Left cardiac atrium (tissue), 4 donors: ENCODE measurements around the gene SIK3. TPM values are rescaled to one million over a fixed set of nuclear protein-coding genes. Genes with fewer than 3 reads are reported as not detected.

ENCODE experiments used
- ATAC-seq, 2 donors: fragments of 200-7000 bp; cut with Tn5 transposase; one replicate each; pipeline ENCODE4 v1.9.1; 2020; ENCODE audit warnings: mild to moderate bottlenecking in 2 of 2, moderate library complexity in 2 of 2
- DNase-seq: peaks from one replicate; pipeline ENCODE4 v3.0.0-alpha.2; 2020
- intact Hi-C, 2 donors: fragments of 100-400 bp; cut with DNase I; formaldehyde crosslinking; loops; one replicate each; pipeline versions ENCODE4 v1.14.1 to v1.15.1; 2022 to 2023
- total RNA-seq, 2 donors: library from RNA; stranded (reverse); fragmentation: NEBNext Ultra II Directional; extraction: Animal tissue kit (Norgen Biotek cat#: 25700); gene quantifications; one replicate each; pipeline ENCODE4 v1.2.1, GENCODE V29; 2021
- donor health status: DM: no; HTN: yes; CAD: no.
- donor health status: DM: no; HTN: yes; CAD: no; lungs with severe emphysema.
- donor health status: DM: yes; HTN: yes; CAD: no.
- donor health status: Dilated cardiomyopathy.

Gene SIK3
- total RNA-seq, 2 donors from 2014 or later: 22.4 to 36.9 TPM

DNA sequence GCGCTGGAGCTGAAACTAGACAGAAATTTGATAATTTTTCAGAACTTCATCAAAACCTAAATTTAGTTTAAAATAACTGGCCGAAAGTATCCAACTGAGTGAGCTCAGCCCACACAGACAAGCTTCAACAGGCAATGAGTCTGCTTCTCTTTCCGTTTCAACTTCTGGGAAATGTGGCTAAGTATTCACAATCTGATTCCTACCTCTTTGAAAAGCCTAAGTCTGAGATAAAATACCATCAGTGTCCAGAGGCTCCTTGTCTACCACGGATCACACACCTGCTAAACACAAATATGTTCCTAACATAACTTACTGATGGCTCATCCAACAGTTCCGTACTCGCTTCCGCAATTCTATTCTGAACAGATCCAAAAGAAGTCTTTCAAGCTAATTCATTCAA lies 8.5 kb downstream of the SIK3 start:
- ATAC-seq: peak in 1 of 2 donors; percentile 51
- intact Hi-C loops: loop anchor here in 1 of 2 donors (10.0 kb wide), 1 partner anchor 65 kb away; no protein-coding TSS in a partner anchor
- DNase-seq: no peak

DNA sequence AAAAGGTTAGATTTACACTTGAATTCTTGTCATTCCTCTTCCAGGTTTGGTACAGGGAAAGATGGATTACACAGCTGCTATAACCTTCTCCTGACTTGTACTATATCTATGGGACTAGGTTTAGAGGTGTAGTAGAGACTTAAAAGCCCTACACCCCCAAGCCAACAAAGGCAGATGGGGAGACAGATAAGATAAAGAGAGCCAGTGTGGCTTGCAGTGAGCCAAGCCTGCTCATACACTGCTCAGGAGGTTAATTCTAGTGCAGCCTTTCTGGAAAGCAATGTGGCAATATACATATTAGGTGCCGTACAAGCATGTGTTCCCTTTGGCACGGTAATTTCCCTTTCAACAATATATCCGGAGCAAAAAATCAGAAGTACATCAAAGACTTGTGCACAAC lies 10.8 kb downstream of the SIK3 start:
- no peak for ATAC-seq
- intact Hi-C loops: no loop called here
- DNase-seq: no peak

DNA sequence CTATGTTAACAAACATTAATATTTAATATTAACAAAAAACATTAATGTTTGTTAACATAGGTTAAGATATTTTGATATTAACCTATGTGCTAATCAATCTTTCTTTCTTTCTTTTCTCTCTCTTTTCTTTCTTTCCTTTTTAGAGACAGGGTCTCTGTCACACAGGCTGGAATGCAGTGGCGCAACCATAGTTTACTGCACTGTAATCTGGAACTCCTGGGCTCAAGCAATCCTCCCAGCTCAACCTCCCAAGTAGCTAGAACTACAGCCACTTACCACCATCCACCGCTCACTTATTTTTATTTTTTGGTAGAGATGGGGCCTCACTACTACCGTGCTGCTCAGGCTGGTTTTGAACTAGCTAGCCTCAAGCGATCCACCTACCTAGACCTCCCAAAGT lies 13.2 kb downstream of the SIK3 start:
- ATAC-seq: no peak
- no peak for DNase-seq
- intact Hi-C loops: no loop called here

DNA sequence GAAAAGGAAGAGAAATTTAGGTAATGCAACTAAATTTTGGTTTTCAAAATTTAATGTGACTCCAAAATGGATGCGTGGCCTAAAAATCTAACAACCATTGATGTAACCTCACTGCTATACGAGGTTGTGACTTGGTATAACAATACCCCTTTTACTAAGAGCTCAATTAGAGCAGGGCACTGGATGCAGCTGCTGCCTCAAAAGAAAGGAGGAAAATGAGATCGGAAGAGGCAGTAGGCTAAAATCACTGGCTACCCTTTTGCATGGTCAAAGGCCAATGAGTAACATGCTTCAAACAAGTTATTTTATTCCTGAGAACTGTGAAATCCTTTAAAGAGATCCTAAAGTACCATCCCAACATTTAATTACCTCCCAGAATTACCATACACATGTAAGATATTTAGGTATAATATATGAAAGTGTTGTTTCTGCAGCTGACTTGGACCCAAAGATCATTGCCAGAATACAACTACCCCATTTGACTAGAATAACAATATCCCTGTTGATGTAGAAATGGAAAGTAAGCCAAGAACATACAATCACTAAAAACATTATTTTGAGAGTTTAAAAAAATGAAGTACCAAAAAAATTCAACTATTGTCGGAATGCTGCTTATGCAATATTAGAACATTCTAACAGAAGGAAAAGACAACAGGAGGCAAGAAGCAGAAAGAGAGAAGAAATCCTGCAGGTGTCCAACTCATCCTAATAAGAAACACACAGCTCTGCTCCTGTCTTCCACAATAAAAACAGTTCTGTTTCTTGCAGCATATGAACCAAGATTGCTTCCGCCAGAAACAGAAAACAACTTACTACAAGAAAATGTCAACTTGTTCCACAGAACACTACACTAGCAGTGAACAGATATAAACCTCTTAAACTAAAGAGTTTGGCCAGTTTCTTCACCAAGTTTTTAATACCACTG lies 15.0 kb downstream of the SIK3 start:
- intact Hi-C loops: no loop called here
- DNase-seq (no peak), ATAC-seq (no peak)

DNA sequence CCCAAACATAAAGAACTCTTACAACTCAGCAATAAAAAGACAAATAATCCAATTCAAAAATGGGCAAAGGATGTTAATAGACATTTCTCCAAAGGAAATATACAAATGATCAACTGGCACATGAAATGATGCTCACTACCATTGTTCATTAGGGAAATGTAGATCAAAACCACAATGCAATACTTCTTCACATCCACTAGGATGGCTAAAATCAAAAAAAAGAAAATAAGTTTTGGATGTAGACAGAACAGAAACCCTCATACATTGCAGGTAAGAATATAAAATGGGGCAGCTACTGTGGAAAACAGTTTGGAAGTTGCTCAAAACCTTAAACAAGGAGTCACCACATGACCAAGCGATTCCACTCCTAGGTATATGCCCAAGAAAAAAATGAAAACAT lies 16.3 kb downstream of the SIK3 start:
- no peak for DNase-seq
- intact Hi-C loops: no loop called here

DNA sequence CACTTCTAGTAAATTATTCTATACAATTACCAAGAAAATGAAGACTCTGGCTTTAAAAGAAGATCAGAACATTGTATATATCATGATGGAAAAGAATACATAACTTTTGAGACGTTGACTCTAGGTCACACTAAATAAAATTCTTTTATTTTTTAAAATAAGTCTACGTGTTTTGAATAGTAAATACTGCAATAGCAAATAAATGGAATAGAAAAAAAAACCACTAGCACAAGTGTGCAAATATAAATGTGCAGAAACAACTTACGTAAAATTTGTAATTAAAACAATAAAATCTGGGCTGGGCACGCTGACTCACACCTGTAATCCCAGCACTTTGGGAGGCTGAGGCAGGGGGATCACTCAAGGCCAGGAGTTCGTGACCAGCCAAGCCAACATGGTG lies 17.9 kb downstream of the SIK3 start:
- intact Hi-C loops: no loop called here
- ATAC-seq (no peak), DNase-seq (no peak)

More for the DNA sequence above, 16.3 kb downstream of the SIK3 start:
- no peak for ATAC-seq

DNA sequence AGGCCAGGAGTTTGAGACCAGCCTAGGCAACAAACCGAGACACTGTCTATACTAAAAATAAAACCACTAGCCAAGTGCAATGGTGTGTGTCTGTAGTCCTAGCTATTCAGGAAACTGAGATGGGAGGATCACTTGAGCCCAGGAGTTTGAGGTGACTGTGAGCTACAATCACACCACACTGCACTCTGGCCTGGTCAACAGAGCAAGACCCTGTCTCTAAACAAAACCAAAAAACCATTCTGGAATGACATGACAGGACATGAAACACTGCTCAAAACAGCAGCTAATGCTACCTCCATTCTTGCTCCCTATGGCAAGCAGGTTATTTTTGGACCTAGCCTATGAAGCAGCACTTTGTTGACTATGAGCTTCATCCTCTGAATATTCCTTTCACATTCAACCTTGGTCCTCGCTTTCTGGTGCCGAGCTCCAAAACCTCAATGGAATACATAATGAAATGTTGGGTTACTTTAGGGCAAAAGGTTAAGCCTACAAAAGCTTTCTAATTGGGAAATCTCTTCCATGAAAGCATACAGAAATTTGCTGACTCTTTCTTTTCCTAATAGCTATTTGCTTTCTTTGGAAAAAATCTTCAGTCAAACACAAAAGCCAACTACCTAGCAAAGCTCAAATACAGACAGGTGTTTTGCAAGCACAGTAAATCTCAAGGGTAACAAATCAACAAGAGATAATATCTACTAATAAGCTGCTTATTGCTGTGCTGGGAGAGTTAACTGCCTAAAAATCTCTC lies 21.1 kb downstream of the SIK3 start:
- ATAC-seq (peak in 1 of 2 donors; percentile 41), DNase-seq (no peak)
- intact Hi-C loops: no loop called here

DNA sequence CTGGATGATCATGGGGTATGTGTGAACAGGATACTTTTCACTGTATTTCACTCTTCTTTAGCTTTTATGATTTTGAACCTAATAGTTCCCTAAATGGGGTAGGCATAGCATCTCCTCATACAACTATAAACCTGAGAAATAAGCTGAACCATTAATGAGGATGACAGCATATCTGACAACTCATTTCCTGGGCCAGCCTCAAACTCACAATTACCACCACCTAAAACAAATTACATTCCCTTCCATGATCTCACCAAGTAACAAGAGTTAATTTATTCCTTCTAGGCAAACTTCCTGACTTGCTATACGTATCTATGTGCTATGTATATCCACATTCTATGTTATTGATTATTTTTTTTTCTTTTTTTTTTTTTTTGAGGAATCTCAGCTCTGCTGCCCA lies 23.0 kb downstream of the SIK3 start:
- no peak for ATAC-seq
- DNase-seq: no peak
- intact Hi-C loops: no loop called here

DNA sequence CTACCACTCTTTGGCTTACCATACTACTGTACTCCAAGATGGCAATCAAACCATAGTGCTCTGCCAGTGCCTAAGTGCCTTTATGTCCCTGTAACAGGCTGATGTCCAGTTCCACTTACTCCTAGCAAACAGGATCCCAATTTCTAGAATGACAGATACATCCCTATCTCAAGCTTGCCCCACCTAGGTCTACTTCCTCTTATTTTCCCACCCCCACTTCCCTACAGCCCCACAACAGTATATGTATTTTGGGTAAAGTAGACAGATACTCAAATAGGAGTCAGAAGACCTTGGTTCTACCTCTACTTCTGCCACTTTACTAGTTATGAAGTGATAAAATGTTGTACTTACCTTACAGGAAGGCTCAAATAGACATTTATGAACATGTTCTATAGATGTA lies 24.1 kb downstream of the SIK3 start:
- no peak for DNase-seq
- intact Hi-C loops: no loop called here
- ATAC-seq: no peak

DNA sequence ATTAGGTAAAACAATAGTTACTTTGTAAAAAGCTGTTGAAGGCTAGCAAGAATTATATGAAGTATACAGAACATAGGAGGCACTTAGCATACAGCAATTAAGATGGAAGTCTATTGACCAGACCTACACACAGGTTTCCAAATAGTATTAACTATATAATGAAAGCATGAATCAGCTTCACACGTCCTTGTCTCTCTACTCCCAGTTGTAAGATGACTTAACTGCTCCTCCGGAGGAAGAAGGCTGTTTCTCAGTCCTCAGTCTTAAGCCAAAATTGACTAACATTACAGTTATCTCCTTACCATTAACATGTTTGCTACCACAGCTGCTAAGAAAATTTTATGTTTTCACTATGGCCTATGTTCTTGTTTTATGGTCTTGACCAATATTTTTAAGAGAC lies 24.7 kb downstream of the SIK3 start:
- DNase-seq: no peak
- ATAC-seq: no peak
- intact Hi-C loops: no loop called here

DNA sequence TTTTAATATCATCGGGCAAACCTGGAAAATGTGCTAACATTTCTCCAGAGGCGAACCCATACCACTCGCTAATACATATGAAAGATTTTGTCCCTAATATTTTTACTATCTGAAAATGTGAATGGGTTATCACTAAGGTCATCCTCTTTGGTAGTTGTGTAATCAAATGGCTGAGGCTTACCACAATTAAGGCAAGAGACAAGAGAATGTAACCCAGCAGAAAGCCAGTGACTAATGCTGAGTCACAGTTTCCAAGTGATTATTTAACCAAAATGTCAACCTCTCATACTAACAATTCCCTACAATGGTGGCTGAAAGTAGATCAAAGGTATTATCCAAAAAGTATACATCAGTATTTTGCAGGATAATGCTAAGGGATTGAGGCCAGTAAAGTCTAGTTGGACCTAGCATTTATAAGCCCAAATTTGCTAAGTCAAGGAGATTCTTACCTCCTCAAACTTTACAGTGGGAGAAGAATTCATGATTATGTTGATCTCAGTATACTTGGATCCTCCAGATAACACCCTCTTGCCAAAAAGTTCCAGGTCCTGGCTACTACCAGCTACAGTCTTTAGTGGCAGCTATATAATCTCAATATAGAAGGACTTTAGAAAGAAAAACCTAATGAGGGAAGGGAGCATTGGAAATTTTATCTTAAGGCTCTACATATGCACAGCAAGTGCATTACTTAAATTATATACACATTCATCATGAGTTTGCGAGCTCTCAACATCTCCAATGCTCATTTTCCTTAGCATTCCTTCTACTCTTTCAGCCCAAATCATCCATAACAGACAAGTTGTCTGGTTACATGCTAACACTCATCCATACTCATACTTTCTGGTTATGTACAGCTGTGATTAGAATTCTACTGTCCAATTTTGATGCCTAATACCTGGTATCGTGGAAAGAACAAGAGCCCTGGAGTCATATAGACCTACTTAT lies 25.4 kb downstream of the SIK3 start:
- no peak for DNase-seq
- peak in 1 of 2 donors; percentile 80 for ATAC-seq
- intact Hi-C loops: no loop called here

DNA sequence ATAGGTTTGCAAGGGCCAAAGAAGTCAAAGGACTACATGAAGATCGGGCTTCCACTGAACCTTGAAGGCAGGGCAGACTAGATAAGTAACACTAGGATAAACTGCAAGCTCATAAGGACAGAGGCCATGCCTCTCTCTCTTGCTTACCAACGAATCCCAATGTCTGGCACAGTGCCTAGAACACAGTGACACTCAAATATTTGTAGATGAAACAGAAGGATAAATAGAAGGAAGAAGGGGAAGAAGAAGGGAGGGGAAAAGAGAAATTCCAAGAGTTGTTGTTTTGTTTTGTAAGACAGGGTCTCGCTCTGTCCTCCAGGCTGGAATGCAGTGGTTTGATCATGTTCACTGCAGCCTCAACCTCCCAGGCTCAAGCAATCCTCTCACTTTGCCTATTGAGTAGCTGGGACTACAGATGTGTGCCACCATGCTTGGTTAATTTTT lies 26.9 kb downstream of the SIK3 start:
- intact Hi-C loops: no loop called here
- DNase-seq (peak; percentile 42), ATAC-seq (peak; percentile 41 to 57)

DNA sequence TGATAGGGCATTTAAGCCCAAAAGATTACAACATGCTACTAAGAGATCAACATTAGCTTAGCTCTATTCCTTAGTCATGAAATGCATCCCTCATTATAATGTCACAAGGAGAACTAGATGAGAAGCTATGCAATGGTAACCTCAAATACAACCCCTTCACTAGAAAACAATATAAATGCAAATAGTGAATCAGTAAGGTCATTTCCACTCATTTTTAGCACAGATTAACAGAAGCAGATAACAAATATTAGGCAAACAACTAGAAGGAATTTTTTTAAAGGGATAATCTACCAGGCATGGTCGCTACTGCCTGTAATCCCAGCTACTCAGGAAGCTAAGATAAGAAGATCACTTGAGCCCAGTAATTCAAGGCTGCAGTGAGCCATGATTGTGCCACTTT lies 28.2 kb downstream of the SIK3 start:
- intact Hi-C loops: no loop called here
- ATAC-seq (no peak), DNase-seq (no peak)

DNA sequence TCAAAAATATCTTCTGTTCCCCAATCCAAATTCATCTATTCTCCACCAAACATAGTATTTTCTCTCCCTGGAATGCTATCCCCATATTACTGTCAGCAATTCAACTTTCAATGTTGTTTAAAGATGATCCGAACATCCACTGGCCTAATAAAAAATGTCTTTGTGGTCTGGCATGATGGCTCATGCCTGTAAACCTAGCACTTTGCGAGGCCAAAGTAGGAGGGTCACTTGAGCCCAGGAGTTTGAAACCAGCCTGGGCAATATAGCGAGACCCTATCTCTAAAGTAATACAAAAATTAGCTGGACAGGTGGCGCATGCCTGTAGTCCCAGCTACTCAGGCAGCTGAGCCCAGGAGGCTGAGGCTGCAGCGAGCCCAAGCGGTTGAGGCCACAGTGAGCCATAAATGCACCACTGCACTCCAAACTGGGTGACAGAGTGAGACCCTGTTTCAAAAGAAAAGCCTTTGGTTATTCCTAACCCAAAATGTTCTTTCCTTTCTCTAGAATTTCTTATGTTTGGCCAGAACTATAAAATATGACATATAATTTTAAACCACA lies 29.8 kb downstream of the SIK3 start:
- ATAC-seq (no peak), DNase-seq (no peak)
- intact Hi-C loops: no loop called here

DNA sequence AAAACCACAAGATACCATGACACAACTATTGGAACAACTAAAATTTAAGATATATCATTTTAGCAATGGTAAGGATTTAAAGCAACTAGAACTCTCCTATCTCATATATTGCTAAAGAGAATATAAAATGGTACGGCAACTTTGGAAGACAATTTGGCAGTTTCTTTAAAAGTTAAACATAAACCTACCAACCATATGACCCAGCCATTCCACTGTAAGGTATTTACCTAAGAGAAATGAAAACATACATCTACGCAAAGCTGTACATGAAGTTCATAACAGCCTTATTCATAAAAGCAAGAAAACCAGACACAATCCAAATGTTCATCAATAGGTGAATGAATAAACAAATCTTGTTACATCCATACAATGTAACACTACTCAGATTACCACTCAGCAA lies 31.3 kb downstream of the SIK3 start:
- intact Hi-C loops: no loop called here
- ATAC-seq (no peak), DNase-seq (no peak)

DNA sequence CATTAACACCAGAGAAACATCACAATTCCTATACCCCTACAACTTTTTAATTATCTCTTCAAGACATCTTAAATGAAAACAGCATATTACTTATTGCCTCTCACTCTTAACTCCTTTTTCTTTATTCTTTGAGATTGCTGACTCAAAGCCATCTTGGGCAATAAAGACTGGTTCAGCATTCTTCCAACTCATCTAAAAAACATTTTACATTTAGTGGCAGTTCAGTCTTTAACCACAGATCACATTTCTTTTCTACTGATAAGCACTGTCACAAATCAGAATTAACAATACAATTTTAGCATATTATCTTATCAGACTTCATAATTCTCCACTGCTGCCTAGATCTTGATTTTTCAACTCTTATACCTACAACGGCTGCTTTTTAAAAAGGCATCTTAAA lies 34.0 kb downstream of the SIK3 start:
- intact Hi-C loops: no loop called here
- no peak for DNase-seq
- ATAC-seq: no peak

DNA sequence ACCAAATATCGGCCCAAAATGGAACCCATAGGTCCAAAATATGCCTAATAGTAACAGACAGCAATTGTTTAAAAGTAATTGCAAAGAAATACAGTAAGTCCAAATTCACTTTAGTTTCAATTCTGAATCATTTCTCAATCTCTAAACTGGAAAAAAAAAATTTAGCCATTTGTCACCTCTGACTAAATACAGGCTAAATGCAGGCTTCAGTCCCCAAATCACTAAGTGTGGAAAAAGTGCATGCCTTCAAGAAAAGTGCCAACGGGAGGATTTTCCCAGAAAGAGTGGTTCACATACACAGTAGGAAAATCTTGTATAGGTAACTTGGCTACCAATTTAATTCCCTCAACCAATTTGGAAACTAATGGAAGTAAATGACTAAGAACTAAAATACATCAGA lies 35.7 kb downstream of the SIK3 start:
- ATAC-seq (no peak), DNase-seq (no peak)
- intact Hi-C loops: no loop called here

DNA sequence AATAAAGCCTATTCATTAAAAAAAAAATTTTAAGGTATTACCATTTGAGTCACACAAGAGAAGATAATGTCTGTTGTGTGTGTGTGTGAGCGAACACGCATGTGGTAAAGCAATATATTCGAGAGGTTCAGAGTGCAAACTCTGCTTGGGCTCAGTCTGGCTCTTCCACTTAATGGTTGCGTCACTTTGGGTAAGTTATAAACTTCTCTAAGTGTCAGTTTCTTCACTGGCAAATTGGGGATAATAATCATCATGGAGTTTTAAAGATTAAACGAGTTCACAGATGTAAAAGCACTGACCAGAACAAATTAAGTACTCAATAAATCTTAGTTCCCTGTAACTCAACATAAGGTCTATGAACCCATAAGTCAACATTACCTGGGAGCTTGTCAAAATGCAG lies 37.0 kb downstream of the SIK3 start:
- no peak for DNase-seq
- no peak for ATAC-seq
- intact Hi-C loops: no loop called here

DNA sequence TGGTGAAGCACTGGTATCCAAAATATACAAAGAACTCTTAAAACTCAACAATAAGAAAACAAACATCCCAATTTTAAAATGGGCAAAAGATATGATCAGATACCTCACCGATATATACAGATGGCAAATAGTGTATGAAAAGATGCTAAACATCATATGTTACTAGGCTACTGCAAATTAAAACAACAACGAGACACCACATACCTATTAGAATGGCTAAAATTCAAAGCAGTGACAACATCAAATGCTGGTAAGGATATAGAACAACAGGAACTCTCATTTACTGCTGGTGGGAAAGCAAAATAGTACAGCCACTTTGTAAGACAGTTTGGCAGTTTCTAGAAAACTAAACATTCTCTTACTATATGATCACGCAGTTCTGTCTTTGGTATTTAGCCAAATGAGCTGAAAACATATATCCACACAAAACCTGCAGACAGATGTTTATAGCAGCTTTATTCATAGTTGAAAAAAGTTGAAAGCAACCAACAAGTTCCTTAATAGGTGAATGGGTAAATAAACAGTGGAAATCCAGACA lies 38.5 kb downstream of the SIK3 start:
- DNase-seq: no peak
- intact Hi-C loops: no loop called here
- ATAC-seq: no peak
